Measurements from ENCODE around the gene OR6J1.
A peak's percentile ranks its signal among the peaks of the same experiment; 100 is the strongest.
"Not testable (repeated sequence)": the region's sequence is repeated elsewhere in the genome, so short reads cannot be mapped to it uniquely, and the experiment has no call there.

The OR6J1 gene

DNA sequence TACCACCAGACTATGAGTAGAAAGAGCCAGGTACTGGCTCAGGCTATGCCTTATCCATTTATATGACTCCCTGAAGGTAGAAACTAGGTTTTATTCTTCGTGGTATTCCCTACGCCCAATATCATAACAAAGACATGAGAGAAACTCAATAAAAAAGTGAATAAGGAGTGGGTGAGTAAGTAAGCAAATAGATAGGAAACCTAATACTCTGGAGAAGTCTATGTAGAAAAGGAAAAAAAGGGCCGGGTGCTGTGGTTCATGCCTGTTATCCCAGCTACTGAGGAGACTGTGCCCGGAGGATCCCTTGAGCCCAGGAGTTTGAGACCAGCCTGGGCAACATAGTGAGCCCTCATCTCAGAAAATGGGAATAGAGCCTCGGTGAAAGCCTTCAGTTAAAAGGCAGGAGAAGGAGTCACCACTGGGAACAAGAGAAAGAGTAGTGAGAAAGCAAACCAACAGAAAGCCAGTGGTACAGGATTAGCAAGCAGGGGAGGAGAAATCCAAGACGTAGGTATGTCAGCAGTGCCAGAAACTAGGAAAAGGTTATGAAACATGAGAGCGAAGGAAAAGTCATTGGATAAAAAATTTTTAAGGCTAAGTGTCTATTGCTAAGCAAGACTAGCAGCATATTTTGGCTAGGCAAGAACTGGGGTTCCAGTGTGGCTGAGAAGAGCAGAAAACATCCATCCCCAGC is 6.0 kb upstream of the OR6J1 start:
- DNase-seq = no peak

DNA sequence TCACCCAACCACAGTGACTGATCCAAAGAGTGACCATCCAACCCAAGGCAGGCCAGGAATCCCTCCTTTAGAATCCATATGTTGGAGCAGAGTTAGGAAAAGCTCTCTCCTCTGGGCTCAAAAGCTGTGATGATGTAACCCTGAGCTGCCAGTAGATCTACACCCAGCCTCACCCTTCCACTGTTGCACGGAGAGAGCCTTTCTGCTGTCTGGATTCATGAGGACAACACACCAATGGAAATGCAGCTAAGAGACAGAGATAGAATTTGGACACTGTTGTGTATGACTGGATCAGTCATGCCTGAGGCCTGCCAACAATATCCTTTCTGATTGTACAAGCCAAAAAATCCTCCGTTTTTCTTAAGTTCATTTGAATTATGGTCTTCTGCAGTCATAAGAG is 4.4 kb upstream of the OR6J1 start:
- DNase-seq = peak; percentile 64

DNA sequence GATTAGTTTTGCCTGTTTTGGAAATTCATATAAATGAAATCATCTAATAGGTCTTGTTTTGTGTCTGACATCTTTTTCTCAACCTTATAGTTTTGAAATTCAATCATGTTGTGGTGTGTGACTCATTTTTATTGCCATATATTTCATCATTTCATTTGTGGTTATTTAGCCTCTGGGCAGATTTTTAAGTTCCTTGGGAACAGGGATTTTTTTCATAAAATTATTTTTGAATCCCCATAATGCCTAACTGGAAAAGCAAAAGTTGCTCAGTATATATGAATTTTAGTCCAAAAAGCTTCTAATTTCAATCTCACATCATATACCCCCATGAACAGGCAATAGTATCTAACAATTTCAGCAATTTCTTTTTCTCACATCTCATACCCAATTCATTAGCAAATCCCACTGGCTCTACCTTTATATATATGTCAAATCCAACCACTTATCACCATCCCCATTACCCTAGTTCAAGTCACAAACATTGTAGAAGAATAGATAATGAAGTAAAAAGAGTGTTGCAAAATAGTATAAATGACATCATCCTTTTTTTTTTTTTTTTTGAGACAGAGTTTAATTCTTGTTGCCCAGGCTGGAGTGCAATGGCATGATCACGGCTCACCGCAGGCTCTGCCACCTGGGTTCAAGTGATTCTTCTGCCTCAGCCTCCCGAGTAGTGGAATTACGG is 2.6 kb upstream of the OR6J1 start:
- peak; percentile 90 for DNase-seq

DNA sequence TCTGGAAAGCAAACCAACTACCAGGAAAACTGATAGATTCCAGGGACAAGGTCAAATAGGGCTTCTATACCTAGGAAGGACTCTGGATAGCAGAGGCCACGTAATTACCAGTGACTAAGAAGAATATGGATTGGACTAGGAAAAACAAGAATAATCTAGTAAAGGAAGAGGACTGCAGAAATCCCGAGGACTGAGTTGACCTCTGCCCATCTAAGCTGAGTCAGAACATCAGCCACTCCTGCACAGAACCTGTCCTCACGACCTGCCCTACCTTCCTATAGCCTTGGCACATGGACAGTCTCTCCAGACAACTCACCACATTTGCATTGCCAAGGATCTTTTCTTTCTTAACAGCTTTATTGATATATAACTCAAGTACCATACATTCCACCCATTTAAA is 2.3 kb downstream of the OR6J1 start:
- DNase-seq = no peak

DNA sequence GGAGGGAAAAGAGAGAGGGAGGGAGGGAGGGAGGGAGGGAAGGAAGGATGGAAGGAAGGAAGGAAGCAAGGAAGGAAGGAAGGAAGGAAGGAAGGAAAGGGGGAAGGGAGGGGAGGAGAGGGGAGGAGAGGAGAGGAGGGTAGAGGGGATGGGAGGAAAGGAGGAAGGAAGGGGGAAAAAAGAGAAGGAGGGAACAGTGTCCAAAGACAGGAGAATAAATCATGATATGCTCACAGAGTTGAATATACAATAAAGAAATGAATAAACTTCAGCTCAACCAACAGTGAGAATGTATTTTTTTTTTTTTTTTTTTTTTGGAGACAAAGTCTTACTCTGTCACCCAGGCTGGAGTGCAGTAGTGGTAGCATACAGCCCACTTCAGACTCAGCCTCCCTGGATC is 4.0 kb downstream of the OR6J1 start:
- no peak for DNase-seq

DNA sequence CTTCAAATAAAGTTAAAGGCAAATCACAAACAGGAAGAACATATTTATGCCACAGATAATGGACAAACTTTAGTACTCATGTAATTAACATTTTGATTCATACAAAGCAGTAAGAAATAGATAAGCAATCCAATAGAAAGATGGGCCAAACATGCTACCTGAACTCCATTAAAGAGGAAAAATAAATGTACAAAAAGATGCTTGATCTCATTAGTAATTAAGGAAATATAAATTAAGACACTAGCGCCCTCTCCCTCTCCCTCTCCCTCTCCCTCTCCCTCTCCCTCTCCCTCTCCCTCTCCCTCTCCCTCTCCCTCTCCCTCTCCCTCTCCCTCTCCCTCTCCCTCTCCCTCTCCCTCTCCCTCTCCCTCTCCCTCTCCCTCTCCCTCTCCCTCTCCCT is 8.2 kb downstream of the OR6J1 start:
- not testable (repeated sequence) for DNase-seq

DNA sequence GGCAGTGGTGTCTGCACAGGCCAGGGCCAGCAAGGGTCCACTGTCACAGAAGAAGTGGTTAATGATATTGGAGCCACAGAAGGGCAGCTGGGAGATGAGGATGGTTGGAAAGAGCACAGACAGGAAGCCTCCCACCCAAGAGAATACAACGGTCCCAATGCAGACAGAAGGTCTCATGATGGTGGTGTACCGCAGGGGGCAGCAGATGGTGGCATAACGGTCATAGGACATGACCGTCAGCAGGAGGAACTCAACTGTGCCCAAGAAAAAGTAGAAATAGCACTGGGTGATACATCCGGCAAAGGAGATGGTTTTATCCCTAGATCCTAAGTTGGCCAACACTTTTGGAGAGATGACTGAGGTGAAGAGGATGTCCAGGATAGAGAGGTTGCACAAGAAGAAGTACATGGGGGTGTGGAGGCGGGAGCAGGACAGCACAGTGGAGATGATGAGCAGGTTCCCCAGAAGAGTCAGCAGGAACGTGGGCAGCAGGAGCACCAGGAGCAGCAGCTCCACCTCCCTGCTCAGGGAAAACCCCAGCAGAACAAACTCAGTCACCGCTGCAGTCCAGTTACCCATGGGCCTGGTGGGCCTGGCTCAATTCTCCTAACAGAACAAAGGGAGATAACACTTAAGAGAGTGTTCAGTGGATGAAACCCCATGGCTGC is 9.8 kb downstream of the OR6J1 start:
- DNase-seq = no peak

DNA sequence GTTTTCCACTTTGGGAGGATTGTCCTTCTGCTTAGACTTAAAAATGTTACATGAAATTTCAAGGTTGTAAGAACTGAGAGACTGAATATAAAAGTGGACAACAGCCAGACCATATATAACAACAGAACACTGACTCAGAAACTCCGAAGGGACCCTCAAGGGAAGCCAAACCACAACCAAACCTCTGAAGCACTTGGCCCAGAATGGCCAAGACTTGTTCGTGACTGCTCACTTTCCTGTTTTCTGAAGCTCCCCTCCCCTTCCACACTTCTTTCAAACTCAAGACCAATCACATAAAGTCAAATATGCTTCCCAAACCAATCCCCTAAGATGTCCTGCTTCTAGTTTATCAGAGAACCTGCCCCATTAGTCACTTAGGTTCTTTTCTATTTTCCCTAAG is 13.7 kb downstream of the OR6J1 start:
- peak; percentile 95 for DNase-seq

DNA sequence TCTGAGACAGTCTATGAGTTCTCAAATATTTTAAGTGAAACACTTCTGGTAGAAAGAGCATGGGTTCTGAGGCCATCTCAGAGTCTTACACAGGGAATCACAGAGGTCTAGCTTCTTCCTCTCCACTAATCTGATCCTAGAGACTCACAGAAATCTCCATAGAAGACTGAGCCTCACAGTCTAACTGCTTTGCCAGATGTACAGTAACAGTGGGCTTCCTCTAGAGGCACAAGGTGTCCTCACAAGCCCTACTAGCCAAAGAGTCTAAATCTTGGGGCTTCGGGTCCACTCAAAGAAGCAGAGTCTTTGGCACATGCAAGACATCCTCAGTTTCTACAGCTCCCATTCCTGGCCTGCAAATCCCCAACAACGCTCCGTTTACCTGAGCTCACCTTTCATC is 14.1 kb downstream of the OR6J1 start:
- no peak for DNase-seq

DNA sequence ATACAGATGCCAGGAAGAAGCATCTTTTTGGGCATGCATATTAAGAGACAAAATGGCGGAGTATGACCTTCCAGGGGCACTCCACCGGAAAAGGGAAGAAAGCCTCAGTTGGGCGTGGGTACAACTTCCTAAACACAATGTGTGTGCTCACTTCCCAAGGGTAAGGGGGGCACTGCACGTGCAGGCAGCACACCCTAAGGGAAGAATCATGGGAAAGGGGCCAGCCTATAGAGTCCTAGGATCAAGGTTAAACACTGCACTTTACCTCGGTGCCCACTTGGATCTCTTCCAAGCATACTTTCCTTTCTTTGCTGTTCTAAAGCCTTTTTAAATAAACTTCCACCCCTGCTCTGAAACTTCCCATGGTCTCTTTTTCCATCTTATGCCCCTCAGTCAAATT is 14.8 kb downstream of the OR6J1 start:
- no peak for DNase-seq

DNA sequence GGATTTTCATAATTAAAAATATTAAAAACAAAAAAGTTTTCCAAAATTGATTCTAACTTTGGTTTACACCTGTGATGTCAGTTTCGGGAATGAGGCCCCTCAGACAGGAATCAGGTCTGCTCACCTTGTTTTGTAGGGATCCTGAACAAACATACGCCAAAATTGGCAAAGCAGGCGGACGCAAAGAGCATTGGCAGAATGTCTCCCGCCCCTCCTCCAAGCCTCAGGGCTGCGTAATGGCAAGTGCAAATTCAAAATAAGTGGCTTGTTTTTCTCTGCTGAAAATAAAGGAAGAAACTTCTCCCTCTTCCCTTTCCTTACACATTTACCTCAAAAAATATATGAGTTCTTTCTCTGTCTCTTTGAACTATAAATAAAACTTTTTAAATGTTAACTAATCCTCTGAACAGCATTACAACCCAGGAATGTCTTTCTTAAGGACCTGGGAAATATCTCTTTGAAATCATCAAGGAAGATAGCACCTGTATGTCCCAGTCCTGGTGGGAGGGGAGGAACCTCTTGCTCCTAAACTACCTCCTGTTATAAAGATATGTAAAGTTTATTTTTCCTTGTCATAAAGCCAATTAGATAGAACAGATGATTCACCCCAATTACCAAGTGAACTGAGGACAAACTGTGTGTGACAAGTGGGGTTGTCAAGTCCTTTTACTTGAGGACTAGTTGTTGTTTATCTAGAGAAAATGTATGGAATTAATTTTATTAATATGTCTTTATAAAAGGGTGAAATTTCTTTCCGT is 16.5 kb downstream of the OR6J1 start:
- no peak for DNase-seq

DNA sequence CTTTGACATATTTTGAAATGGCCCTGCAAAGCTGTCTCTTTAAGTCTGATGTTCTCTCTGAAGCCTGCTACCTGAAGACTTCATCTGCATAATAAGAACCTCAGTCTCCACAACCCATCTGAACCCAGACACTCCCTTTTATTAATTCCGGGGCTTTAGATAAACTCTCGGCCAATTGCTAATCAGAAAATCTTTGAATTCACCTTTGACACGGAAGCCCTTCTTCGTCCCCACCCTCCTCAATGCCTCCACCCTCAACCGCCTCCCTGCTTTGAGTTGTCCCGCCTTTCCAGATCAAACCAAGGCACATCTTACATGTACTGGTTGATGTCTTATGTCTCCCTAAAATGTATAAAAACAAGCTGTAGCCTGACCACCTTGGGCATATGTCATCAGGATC is 17.6 kb downstream of the OR6J1 start:
- DNase-seq = no peak

DNA sequence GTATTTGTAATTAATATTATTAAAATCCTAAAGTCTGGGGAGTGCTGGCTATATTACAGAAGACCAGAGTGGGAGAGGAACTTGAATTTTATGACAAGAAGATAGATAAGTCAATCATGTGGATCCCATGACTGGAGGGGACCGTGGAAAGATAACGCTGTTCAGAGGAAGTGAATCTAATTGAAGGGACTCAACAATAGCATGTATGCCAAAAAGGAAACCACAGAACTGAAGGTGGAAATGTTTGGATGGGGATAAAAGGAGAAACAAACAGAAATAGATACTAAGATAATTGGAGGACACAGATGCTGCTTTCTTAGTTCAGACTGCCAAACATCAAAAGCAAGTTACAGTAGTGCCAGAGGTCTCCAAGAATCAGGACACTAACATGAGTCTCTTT is 21.1 kb downstream of the OR6J1 start:
- no peak for DNase-seq

DNA sequence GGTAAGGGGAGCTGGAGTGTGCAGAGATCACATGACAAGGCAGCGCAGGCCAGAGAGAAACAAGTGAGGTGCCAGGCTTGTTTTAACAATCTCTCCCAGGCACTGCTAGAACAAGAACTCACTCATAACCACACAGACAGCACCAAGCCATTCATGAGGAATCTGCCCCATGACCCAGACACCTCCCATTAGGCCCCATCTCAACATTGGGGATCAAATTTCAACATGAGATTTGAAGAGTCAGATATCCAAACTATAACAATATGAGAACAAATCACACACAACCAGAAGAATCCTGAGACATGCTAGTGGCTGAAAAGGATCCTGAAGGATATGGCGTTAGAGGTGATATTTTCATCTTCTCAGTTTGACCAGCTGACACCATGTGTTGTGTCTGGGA is 21.9 kb downstream of the OR6J1 start:
- DNase-seq = peak; percentile 84

DNA sequence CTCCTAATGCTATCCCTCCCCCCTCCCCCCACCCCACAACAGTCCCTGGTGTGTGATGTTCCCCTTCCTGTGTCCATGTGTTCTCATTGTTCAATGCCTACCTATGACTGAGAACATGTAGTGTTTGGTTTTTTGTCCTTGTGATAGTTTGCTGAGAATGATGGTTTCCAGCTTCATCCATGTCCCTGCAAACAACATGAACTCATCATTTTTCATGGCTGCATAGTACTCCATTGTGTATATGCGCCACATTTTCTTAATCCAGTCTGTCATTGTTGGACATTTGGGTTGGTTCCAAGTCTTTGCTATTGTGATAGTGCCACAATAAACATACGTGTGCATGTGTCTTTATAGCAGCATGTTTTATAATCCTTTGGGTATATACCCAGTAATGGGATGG is 28.4 kb downstream of the OR6J1 start:
- DNase-seq = not testable (repeated sequence)

DNA sequence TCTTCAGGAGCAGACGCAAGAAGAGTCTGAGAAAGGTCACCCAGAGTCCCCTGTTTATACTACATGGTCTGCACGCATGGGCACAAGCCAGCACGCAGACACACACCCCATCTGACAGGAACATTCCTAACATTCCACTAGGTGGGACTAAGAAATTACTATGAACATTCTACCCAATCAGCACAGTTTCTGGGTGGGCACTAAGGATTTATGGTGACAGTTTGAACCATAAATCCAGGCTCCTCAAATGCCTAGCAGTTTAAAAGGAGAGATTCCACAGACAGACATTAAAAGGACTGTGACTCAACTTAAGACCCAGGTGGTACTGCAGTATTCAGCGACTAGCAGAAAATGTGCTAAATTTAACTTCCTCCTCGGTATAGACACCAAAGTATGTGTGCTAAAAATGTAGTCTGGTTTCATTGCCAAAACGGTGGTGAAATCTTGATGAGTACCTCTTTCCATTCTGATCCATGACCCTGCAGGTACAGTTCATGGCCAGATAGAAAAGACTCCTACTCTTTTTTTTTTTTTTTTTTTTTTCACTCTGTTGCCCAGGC is 29.8 kb downstream of the OR6J1 start:
- peak; percentile 100 for DNase-seq

DNA sequence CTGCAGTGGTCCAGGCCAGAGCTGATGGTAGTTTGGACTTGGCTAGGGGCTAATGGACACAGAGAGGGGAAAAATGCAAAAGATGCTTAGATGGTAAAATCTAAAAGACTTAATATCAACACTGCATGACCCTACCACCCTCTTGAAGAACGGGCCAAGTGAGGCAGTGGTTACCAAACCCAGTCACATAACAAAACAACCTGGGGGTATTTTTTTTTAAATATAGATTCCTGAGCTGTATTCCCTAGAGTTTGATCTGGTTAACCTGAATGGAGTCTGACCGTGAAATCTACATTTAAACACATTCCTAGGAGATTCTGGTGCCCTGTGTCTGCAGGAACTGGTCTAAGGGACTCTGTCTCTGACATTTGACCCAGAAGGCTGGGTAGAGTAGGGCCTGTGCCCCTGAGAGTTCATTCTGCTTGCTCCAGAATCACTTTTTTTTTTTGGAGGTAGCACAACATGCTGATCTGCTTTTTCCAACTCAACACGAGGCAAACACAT is 30.4 kb downstream of the OR6J1 start:
- DNase-seq = peak; percentile 77

DNA sequence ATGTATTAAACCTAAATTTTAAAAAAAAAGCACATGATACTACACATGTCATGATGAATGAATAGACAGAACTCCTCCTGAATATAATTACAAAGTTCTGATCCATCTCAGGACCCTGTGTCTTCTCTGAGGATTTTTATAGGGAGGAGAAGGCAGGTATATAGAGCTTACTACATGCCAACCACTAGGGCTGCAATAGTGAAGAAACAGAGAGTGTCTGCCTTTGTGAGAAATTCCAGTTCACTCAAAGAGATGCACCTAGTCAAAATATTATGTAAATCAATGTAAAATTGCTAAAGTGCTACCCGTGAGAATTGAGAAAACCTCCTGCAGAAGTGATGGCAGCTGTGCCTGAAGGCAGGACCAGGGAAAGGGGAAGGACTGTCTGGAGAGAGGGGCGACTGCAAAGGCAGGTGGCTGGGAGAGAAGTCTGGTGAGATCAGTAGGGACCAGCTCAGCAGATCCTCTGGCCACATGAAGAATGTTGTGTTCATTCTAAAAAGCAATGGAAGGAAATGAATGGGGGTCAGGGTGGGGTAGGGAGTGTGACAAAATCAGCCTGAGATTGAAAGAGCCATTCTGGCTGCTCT is 31.0 kb downstream of the OR6J1 start:
- peak; percentile 59 for DNase-seq

DNA sequence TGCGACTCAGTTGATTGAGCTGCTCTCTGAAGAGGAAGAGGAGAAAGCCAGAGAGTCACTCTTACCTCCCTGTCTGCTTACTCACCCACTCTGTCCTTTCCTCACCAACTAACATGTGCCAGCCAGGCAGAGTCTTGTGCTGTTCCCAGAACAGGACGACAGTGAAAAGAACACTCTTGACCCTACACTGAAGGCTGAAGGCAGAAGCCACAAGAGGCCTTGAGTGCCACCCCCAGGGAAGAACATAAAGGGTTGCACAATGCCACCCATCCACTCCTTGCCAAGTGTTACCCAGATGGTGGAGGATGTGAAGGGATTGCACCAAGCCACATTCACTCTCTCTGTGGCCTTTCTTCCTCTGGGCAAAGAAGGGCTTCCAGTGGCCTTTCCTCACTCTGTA is 33.2 kb downstream of the OR6J1 start:
- DNase-seq = no peak

DNA sequence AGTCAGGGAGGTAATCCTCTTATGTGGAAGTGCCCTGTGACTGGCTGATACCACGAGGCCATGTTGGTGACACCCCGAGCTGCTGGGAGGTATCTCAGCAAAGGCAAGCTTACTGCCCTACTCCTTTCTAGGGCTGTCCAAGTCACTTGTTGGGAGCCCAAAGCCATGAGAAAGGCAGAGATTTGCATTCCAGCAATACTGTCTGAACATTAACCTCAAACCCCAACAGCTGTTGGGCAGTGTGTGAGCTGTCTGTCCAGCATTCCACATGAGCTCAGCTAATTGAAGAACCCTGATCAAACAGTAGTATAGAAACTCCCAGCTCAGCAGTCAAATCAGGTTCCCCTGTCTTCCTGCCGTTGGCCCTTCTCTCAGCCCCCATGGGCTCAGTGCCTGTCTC is 36.9 kb downstream of the OR6J1 start:
- peak; percentile 45 for DNase-seq

DNA sequence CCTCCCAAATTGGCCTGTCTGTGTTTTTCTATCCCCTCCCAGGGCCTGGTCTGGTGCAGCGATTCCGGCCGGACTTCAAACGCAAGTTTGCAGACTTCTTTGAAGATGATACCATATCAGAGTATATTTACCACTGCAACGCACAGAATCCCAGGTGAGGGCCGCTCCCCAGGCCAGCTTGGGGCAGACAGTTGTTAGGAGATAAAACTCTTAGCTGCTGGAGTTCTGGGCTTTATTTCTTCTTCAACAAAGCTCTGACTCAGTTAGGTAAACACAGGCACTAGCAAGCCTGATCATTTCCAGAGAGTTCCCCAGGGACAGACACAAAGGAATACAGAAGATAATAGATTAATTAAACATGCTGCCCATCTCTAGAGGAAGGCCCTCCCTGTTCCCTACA is 37.8 kb downstream of the OR6J1 start:
- DNase-seq = no peak

DNA sequence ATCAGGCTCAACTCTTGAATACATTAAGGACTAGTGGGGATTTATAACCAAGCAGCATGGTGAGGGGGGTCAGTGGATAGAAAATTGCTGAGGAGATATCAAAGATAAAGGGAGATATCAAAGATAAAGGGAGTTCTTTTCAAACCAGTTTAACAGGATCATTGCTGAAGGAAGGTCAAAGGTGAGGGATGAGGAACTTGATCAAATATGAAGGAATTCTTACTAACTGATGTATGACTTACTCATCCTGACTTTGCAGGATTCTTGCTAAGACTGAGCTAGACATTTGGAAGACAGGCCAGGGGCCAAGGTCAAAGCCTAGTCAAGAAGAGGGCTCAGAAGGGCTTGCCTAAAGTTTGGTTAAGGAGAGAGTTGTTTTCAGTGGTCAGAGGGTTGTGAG is 41.3 kb downstream of the OR6J1 start:
- DNase-seq = peak; percentile 50

DNA sequence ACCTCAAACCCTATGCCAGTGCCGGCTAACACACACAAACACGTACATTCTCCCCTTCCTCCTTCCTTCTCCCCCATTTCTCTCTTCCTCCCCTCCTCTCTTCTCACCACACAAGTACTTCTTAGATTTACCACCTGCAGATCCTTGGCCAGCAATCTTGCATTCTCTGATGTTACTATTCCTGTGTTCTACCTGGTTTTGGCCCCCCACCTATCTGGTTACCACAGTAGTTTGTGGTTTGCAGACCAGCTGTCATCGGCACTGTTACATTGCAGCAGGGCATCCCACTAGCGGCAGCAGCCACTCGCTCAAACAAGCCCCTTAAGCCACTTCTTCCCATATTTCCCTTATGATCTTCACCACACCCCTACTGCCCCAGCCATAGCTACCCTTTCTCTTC is 42.2 kb downstream of the OR6J1 start:
- DNase-seq = no peak

Data from fibroblast of upper back skin (primary cell).